ENCODE measurements around the gene ARSB.

The ARSB gene

GRCh38 chr5:78760366-78760765 lies 224.7 kb downstream of the ARSB start:
- Histone ChIP-seq H3K4me3 (ENCODE audit: insufficient read depth, low read depth, low read length, poor library complexity, severe bottlenecking) (no peak overlapping the region), H3K4me1 (ENCODE audit: control insufficient read depth, insufficient read depth, low read length, poor library complexity, severe bottlenecking) (no peaks in the 10 kb centered on the region), H3K27ac (ENCODE audit: insufficient read depth, low read length, poor library complexity, severe bottlenecking) (no peak overlapping the region), H3K9me3 (ENCODE audit: control insufficient read depth, low read length) (no peaks in the 10 kb centered on the region), H3K36me3 (ENCODE audit: control insufficient read depth, insufficient read depth, low read length) (no peaks in the 10 kb centered on the region), H3K27me3 (replicated peaks; ENCODE audit: control insufficient read depth, insufficient read depth, low read length, poor library complexity, severe bottlenecking) (no peaks in the 10 kb centered on the region)
- no peak for DNase-seq

- no peaks in the 10 kb centered on the region for H3K4me1 ChIP-seq (ENCODE audit: control insufficient read depth, insufficient read depth, low read length, poor library complexity, severe bottlenecking)
- no peaks in the 10 kb centered on the region for H3K27me3 ChIP-seq (replicated peaks; ENCODE audit: control insufficient read depth, insufficient read depth, low read length, poor library complexity, severe bottlenecking)
- no peak overlapping the region for H3K4me3 ChIP-seq (ENCODE audit: insufficient read depth, low read depth, low read length, poor library complexity, severe bottlenecking)
- no peak for DNase-seq
- H3K27ac ChIP-seq (ENCODE audit: insufficient read depth, low read length, poor library complexity, severe bottlenecking): no peak overlapping the region
- H3K36me3 ChIP-seq (ENCODE audit: control insufficient read depth, insufficient read depth, low read length): no peaks in the 10 kb centered on the region
- no peaks in the 10 kb centered on the region for H3K9me3 ChIP-seq (ENCODE audit: control insufficient read depth, low read length)
These were observed 226.8 kb downstream of the ARSB start for GRCh38 chr5:78758169-78758839.

- Histone ChIP-seq H3K4me3 (ENCODE audit: insufficient read depth, low read depth, low read length, poor library complexity, severe bottlenecking) (no peak overlapping the region), H3K9me3 (ENCODE audit: control insufficient read depth, low read length) (no peaks in the 10 kb centered on the region), H3K27ac (ENCODE audit: insufficient read depth, low read length, poor library complexity, severe bottlenecking) (no peak overlapping the region), H3K36me3 (ENCODE audit: control insufficient read depth, insufficient read depth, low read length) (no peaks in the 10 kb centered on the region), H3K4me1 (ENCODE audit: control insufficient read depth, insufficient read depth, low read length, poor library complexity, severe bottlenecking) (no peaks in the 10 kb centered on the region), H3K27me3 (replicated peaks; ENCODE audit: control insufficient read depth, insufficient read depth, low read length, poor library complexity, severe bottlenecking) (no peaks in the 10 kb centered on the region)
- DNase-seq: no peak
These were observed 227.6 kb downstream of the ARSB start for GRCh38 chr5:78757269-78758053.

- no peak for DNase-seq
- H3K27me3 ChIP-seq (replicated peaks; ENCODE audit: control insufficient read depth, insufficient read depth, low read length, poor library complexity, severe bottlenecking): no peaks in the 10 kb centered on the region
- no peaks in the 10 kb centered on the region for H3K4me1 ChIP-seq (ENCODE audit: control insufficient read depth, insufficient read depth, low read length, poor library complexity, severe bottlenecking)
- H3K9me3 ChIP-seq (ENCODE audit: control insufficient read depth, low read length): no peaks in the 10 kb centered on the region
- no peak overlapping the region for H3K27ac ChIP-seq (ENCODE audit: insufficient read depth, low read length, poor library complexity, severe bottlenecking)
- no peaks in the 10 kb centered on the region for H3K36me3 ChIP-seq (ENCODE audit: control insufficient read depth, insufficient read depth, low read length)
- H3K4me3 ChIP-seq (ENCODE audit: insufficient read depth, low read depth, low read length, poor library complexity, severe bottlenecking): no peak overlapping the region
These were observed 228.3 kb downstream of the ARSB start for GRCh38 chr5:78756858-78757257.

GRCh38 chr5:78755822-78756429 lies 229.2 kb downstream of the ARSB start:
- H3K36me3 ChIP-seq (ENCODE audit: control insufficient read depth, insufficient read depth, low read length): no peaks in the 10 kb centered on the region
- no peaks in the 10 kb centered on the region for H3K4me1 ChIP-seq (ENCODE audit: control insufficient read depth, insufficient read depth, low read length, poor library complexity, severe bottlenecking)
- H3K4me3 ChIP-seq (ENCODE audit: insufficient read depth, low read depth, low read length, poor library complexity, severe bottlenecking): no peak overlapping the region
- DNase-seq: no peak
- H3K27me3 ChIP-seq (replicated peaks; ENCODE audit: control insufficient read depth, insufficient read depth, low read length, poor library complexity, severe bottlenecking): no peaks in the 10 kb centered on the region
- H3K9me3 ChIP-seq (ENCODE audit: control insufficient read depth, low read length): no peaks in the 10 kb centered on the region
- H3K27ac ChIP-seq (ENCODE audit: insufficient read depth, low read length, poor library complexity, severe bottlenecking): no peak overlapping the region

DNA sequence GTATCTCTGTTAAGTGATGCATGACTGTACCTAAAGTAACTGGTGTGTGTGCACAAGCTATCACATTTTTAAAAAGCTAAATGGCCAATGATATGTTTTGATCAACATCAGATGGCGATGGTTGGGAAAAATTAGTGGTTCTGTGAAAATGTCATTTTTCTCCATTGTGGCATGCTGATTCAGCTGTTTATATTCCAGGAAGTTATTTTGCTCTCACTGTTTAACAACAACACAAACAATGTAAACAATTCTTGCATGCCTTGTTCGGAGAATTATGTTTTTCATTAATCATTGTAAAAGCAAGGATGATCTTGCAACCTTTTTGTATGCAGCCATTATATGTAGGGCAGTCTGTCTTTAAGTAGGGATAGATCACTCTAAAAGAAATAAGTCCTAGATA lies 230.5 kb downstream of the ARSB start:
- Histone ChIP-seq H3K36me3 (ENCODE audit: control insufficient read depth, insufficient read depth, low read length) (no peaks in the 10 kb centered on the region), H3K4me3 (ENCODE audit: insufficient read depth, low read depth, low read length, poor library complexity, severe bottlenecking) (no peak overlapping the region), H3K9me3 (ENCODE audit: control insufficient read depth, low read length) (no peaks in the 10 kb centered on the region), H3K4me1 (ENCODE audit: control insufficient read depth, insufficient read depth, low read length, poor library complexity, severe bottlenecking) (no peaks in the 10 kb centered on the region), H3K27ac (ENCODE audit: insufficient read depth, low read length, poor library complexity, severe bottlenecking) (no peak overlapping the region), H3K27me3 (replicated peaks; ENCODE audit: control insufficient read depth, insufficient read depth, low read length, poor library complexity, severe bottlenecking) (no peaks in the 10 kb centered on the region)
- no peak for DNase-seq

GRCh38 chr5:78753093-78753531 lies 232.0 kb downstream of the ARSB start:
- H3K4me1 ChIP-seq (ENCODE audit: control insufficient read depth, insufficient read depth, low read length, poor library complexity, severe bottlenecking): no peaks in the 10 kb centered on the region
- DNase-seq: no peak

DNA sequence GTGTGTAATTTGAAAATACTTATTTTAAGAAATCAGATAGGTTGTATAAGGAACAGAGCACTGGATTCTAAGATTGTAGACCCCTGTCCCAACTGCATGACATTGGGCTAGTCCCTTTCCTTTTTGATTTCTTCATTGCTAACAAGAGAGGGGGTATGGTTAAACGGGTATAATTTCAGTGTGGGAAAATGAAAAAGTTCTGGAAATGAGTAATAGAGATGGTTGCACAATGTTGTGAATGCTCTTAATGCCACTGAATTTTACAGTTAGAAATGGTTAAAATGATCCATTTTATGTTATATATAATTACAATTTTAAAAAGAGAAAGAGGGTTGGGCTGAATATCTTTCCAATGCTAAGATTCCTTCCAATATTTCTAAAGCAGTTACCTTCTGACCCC lies 233.2 kb downstream of the ARSB start:
- DNase-seq: no peak
- H3K4me3 ChIP-seq (ENCODE audit: insufficient read depth, low read depth, low read length, poor library complexity, severe bottlenecking): no peak overlapping the region
- H3K9me3 ChIP-seq (ENCODE audit: control insufficient read depth, low read length): no peaks in the 10 kb centered on the region
- no peaks in the 10 kb centered on the region for H3K4me1 ChIP-seq (ENCODE audit: control insufficient read depth, insufficient read depth, low read length, poor library complexity, severe bottlenecking)
- no peaks in the 10 kb centered on the region for H3K27me3 ChIP-seq (replicated peaks; ENCODE audit: control insufficient read depth, insufficient read depth, low read length, poor library complexity, severe bottlenecking)
- H3K36me3 ChIP-seq (ENCODE audit: control insufficient read depth, insufficient read depth, low read length): no peaks in the 10 kb centered on the region
- no peak overlapping the region for H3K27ac ChIP-seq (ENCODE audit: insufficient read depth, low read length, poor library complexity, severe bottlenecking)

More at GRCh38 chr5:78753093-78753531, 232.0 kb downstream of the ARSB start:
- no peaks in the 10 kb centered on the region for H3K27me3 ChIP-seq (replicated peaks; ENCODE audit: control insufficient read depth, insufficient read depth, low read length, poor library complexity, severe bottlenecking)
- no peaks in the 10 kb centered on the region for H3K36me3 ChIP-seq (ENCODE audit: control insufficient read depth, insufficient read depth, low read length)
- H3K4me3 ChIP-seq (ENCODE audit: insufficient read depth, low read depth, low read length, poor library complexity, severe bottlenecking): no peak overlapping the region
- H3K9me3 ChIP-seq (ENCODE audit: control insufficient read depth, low read length): no peaks in the 10 kb centered on the region
- H3K27ac ChIP-seq (ENCODE audit: insufficient read depth, low read length, poor library complexity, severe bottlenecking): no peak overlapping the region

DNA sequence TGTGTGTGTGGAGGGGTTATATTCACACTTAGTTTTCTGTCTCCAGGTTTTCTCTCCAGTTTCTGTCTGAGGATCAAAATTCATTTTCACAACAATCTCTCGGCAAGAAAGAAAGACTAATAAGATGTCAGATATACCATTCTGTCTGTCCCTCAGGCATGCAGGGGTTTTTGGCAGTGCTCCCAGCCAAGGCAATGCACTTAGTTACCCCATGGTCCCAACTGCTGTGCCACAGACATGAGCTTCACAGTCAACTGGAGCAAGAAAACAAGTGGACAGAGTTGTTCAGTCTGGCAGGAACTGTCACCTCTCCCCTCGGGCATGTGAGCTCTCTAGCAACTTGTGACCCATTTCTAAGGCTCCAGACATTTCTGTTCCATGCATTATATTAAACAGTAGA lies 234.8 kb downstream of the ARSB start:
- no peaks in the 10 kb centered on the region for H3K9me3 ChIP-seq (ENCODE audit: control insufficient read depth, low read length)
- DNase-seq: no peak
- H3K27ac ChIP-seq (ENCODE audit: insufficient read depth, low read length, poor library complexity, severe bottlenecking): no peak overlapping the region
- no peaks in the 10 kb centered on the region for H3K4me1 ChIP-seq (ENCODE audit: control insufficient read depth, insufficient read depth, low read length, poor library complexity, severe bottlenecking)
- H3K27me3 ChIP-seq (replicated peaks; ENCODE audit: control insufficient read depth, insufficient read depth, low read length, poor library complexity, severe bottlenecking): no peaks in the 10 kb centered on the region
- H3K36me3 ChIP-seq (ENCODE audit: control insufficient read depth, insufficient read depth, low read length): no peaks in the 10 kb centered on the region
- H3K4me3 ChIP-seq (ENCODE audit: insufficient read depth, low read depth, low read length, poor library complexity, severe bottlenecking): no peak overlapping the region
